HepG2 (cell line): ENCODE measurements around the gene HSPA5. TPM values are rescaled to one million over a fixed set of nuclear protein-coding genes. Genes with fewer than 3 reads are reported as not detected.
A peak's percentile ranks its signal among the peaks of the same experiment; 100 is the strongest.

ENCODE experiments used
- ADNP ChIP-seq: sonication (generic); formaldehyde crosslinking; IDR thresholded peaks from 2 replicates; pipeline ENCODE4 v1.4.0; 2020; ENCODE audit warnings: missing genetic modification reagents
- ERF ChIP-seq: IDR thresholded peaks from 2 replicates; pipeline ENCODE4 v1.6.1; 2018; ENCODE audit warnings: missing biosample characterization, missing genetic modification reagents
- GATAD1 ChIP-seq: IDR thresholded peaks from 2 replicates; pipeline ENCODE4 v1.6.1; 2016; ENCODE audit warnings: missing genetic modification reagents, missing compliant biosample characterization
- GTF3A ChIP-seq: sonication (generic); formaldehyde crosslinking; conservative IDR thresholded peaks from 2 replicates; pipeline ENCODE4 v1.4.0; 2020; ENCODE audit warnings: mild to moderate bottlenecking, missing genetic modification reagents
- KDM1A ChIP-seq: IDR thresholded peaks from 2 replicates; pipeline ENCODE4 v1.6.1; 2016; ENCODE audit warnings: missing compliant biosample characterization
- KDM3A ChIP-seq: IDR thresholded peaks from 2 replicates; pipeline ENCODE4 v1.6.1; 2018; ENCODE audit warnings: low read depth, missing compliant biosample characterization
- LBX2 ChIP-seq: sonication (generic); formaldehyde crosslinking; IDR thresholded peaks from 2 replicates; pipeline ENCODE4 v1.5.0; 2020; ENCODE audit warnings: missing genetic modification reagents, mild to moderate bottlenecking, borderline replicate concordance
- NFRKB ChIP-seq: fragments of 450-650 bp; IDR thresholded peaks from 2 replicates; pipeline ENCODE4 v1.6.1; 2017
- PHF8 ChIP-seq: sonication (generic); formaldehyde crosslinking; IDR thresholded peaks from 2 replicates; pipeline ENCODE4 v1.5.0; 2020; ENCODE audit warnings: missing genetic modification reagents
- POLR2A ChIP-seq, 2 experiments: IDR thresholded peaks; 2 replicates each; pipeline ENCODE4 v1.6.1; 2011; ENCODE audit warnings: low read depth in 2 of 2, low read length in 2 of 2, mild to moderate bottlenecking in 1 of 2, moderate library complexity in 1 of 2; ENCODE audit not compliant: insufficient read depth in 1 of 2
- RELA ChIP-seq: sonication (generic); formaldehyde crosslinking; IDR thresholded peaks from 2 replicates; pipeline ENCODE4 v1.4.0; 2020; ENCODE audit warnings: missing genetic modification reagents
- SALL2 ChIP-seq: sonication (generic); formaldehyde crosslinking; IDR thresholded peaks from 2 replicates; pipeline ENCODE4 v1.8.1; 2023; ENCODE audit warnings: mild to moderate bottlenecking, missing genetic modification reagents, inconsistent platforms
- SOX13 ChIP-seq, 3 experiments: fragments of 450-650 bp in 1 of 3; sonication (generic) in 1 of 3; formaldehyde crosslinking in 1 of 3; IDR thresholded peaks in 2 of 3; conservative IDR thresholded peaks in 1 of 3; 2 replicates each; pipeline versions ENCODE4 v1.5.0 to v1.6.1; 2016 to 2020; ENCODE audit warnings: antibody characterized with exemption in 1 of 3, mild to moderate bottlenecking in 1 of 3, missing compliant biosample characterization in 1 of 3, missing genetic modification reagents in 1 of 3, moderate library complexity in 1 of 3
- ZNF10 ChIP-seq: sonication (generic); formaldehyde crosslinking; IDR thresholded peaks from 2 replicates; pipeline ENCODE4 v1.4.0; 2020; ENCODE audit warnings: mild to moderate bottlenecking, low read depth, missing genetic modification reagents, borderline replicate concordance
- ZNF232 ChIP-seq: sonication (generic); formaldehyde crosslinking; IDR thresholded peaks from 2 replicates; pipeline ENCODE4 v1.4.0; 2020; ENCODE audit warnings: missing genetic modification reagents, borderline replicate concordance
- ZNF235 ChIP-seq: sonication (generic); formaldehyde crosslinking; IDR thresholded peaks from 2 replicates; pipeline ENCODE4 v1.8.1; 2023; ENCODE audit warnings: mild to moderate bottlenecking, missing genetic modification reagents, borderline replicate concordance
- ZNF326 ChIP-seq: sonication (generic); formaldehyde crosslinking; IDR thresholded peaks from 2 replicates; pipeline ENCODE4 v1.4.0; 2020; ENCODE audit warnings: missing genetic modification reagents, borderline replicate concordance
- ZNF337 ChIP-seq: sonication (generic); formaldehyde crosslinking; IDR thresholded peaks from 2 replicates; pipeline ENCODE4 v1.5.1; 2020; ENCODE audit warnings: missing genetic modification reagents, low read depth, mild to moderate bottlenecking, borderline replicate concordance
- ZNF430 ChIP-seq: sonication (generic); formaldehyde crosslinking; IDR thresholded peaks from 2 replicates; pipeline ENCODE4 v1.9.0; 2021; ENCODE audit warnings: mild to moderate bottlenecking, missing genetic modification reagents
- ZNF709 ChIP-seq: sonication (generic); formaldehyde crosslinking; IDR thresholded peaks from 2 replicates; pipeline ENCODE4 v1.5.0; 2020; ENCODE audit warnings: mild to moderate bottlenecking, missing genetic modification reagents
- ZNF770 ChIP-seq: sonication (generic); formaldehyde crosslinking; IDR thresholded peaks from 2 replicates; pipeline ENCODE4 v1.5.0; 2020; ENCODE audit warnings: mild to moderate bottlenecking, missing genetic modification reagents
- polyA plus RNA-seq, 8 experiments: library from polyadenylated mRNA; depleted of rRNA in 3 of 8; stranded (reverse) in 7 of 8; unstranded in 1 of 8; fragments of >200 nt; fragmentation: Illumina TruSeq in 4 of 8; extraction: Trizol in 4 of 8; gene quantifications; 2 replicates each; pipeline versions ENCODE4 v1.2.1 to v1.2.3, GENCODE V29; 2011 to 2016; ENCODE audit warnings: low read depth in 4 of 8, missing spikeins in 1 of 8, mixed read lengths in 1 of 8; ENCODE audit not compliant: insufficient read depth in 1 of 8
- total RNA-seq, 5 experiments: library from RNA; depleted of rRNA; stranded (reverse); fragments of >200 nt; fragmentation: Illumina TruSeq; extraction: Trizol; gene quantifications; 2 replicates each; pipeline ENCODE4 v1.2.3, GENCODE V29; 2016; ENCODE audit warnings: low read depth in 1 of 5
- TF ChIP-seq, protein P1 (sequence below): sonication (generic); formaldehyde crosslinking; IDR thresholded peaks from 2 replicates; pipeline ENCODE4 v1.5.0; 2020; ENCODE audit warnings: missing genetic modification reagents
- TF ChIP-seq, protein P2 (sequence below): sonication (generic); formaldehyde crosslinking; IDR thresholded peaks from 2 replicates; pipeline ENCODE4 v1.4.0; 2020; ENCODE audit warnings: missing genetic modification reagents
- TF ChIP-seq, protein P3 (sequence below): sonication (generic); formaldehyde crosslinking; IDR thresholded peaks from 2 replicates; pipeline ENCODE4 v1.4.0; 2020; ENCODE audit warnings: mild to moderate bottlenecking, missing genetic modification reagents

The HSPA5 gene
- total and polyA plus RNA-seq, 2 of the 13 experiments (the other 11 are each of a cell fraction or from before 2014, with no cell fraction given): 201 to 206 TPM

GRCh38 chr9:125241863-125242739, 958 bp upstream of the HSPA5 start (continued):
- TF ChIP-seq, protein P1, sequence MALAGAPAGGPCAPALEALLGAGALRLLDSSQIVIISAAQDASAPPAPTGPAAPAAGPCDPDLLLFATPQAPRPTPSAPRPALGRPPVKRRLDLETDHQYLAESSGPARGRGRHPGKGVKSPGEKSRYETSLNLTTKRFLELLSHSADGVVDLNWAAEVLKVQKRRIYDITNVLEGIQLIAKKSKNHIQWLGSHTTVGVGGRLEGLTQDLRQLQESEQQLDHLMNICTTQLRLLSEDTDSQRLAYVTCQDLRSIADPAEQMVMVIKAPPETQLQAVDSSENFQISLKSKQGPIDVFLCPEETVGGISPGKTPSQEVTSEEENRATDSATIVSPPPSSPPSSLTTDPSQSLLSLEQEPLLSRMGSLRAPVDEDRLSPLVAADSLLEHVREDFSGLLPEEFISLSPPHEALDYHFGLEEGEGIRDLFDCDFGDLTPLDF (CRISPR knock-in tag): no peak
- TF ChIP-seq KDM3A (CRISPR knock-in tag): no peak
- TF ChIP-seq ZNF337 (CRISPR knock-in tag): no peak
- 0 out of 2 replicates have a peak, but pooled peaks have one; percentile 23 for TF ChIP-seq ZNF232 (CRISPR knock-in tag)
- TF ChIP-seq SOX13 (IDR thresholded peaks at IDR 0.05): no peak
- no peak for TF ChIP-seq SOX13 (CRISPR knock-in tag; conservative IDR thresholded peaks at IDR 0.05 in 1 of 2, IDR thresholded peaks at IDR 0.05 in 1 of 2)
- peak; percentile 71; the same call in 1 of the 2 replicates for TF ChIP-seq SALL2 (CRISPR knock-in tag)
- no peak for TF ChIP-seq ZNF430 (CRISPR knock-in tag)
- no peak for TF ChIP-seq ZNF235
- no peak for TF ChIP-seq GATAD1 (CRISPR knock-in tag)
- TF ChIP-seq GTF3A (CRISPR knock-in tag): no peak
- TF ChIP-seq, protein P2, sequence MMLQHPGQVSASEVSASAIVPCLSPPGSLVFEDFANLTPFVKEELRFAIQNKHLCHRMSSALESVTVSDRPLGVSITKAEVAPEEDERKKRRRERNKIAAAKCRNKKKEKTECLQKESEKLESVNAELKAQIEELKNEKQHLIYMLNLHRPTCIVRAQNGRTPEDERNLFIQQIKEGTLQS (CRISPR knock-in tag): no peak
- TF ChIP-seq ADNP: no peak
- no peak; the same call in 1 of the 2 replicates for TF ChIP-seq PHF8 (CRISPR knock-in tag)
- TF ChIP-seq RELA (CRISPR knock-in tag): no peak
- TF ChIP-seq ERF: no peak
- no peak for TF ChIP-seq ZNF326 (CRISPR knock-in tag)
- TF ChIP-seq, protein P3, sequence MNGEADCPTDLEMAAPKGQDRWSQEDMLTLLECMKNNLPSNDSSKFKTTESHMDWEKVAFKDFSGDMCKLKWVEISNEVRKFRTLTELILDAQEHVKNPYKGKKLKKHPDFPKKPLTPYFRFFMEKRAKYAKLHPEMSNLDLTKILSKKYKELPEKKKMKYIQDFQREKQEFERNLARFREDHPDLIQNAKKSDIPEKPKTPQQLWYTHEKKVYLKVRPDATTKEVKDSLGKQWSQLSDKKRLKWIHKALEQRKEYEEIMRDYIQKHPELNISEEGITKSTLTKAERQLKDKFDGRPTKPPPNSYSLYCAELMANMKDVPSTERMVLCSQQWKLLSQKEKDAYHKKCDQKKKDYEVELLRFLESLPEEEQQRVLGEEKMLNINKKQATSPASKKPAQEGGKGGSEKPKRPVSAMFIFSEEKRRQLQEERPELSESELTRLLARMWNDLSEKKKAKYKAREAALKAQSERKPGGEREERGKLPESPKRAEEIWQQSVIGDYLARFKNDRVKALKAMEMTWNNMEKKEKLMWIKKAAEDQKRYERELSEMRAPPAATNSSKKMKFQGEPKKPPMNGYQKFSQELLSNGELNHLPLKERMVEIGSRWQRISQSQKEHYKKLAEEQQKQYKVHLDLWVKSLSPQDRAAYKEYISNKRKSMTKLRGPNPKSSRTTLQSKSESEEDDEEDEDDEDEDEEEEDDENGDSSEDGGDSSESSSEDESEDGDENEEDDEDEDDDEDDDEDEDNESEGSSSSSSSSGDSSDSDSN: peak; percentile 8; the same call in 1 of the 2 replicates
- TF ChIP-seq NFRKB: no peak
- no peak for TF ChIP-seq ZNF10 (CRISPR knock-in tag)
- no peak for TF ChIP-seq ZNF709 (CRISPR knock-in tag)
- TF ChIP-seq KDM1A: no peak
- no peak for TF ChIP-seq ZNF770 (CRISPR knock-in tag)
- 0 out of 2 replicates have a peak, but pooled peaks have one; percentile 31 for TF ChIP-seq LBX2 (CRISPR knock-in tag)
- TF ChIP-seq POLR2A (IDR thresholded peaks at IDR 0.05; ENCODE audit: insufficient read depth in 1 of 2, low read depth in 2 of 2, low read length in 2 of 2): no peak
